IMR-90 (cell line): ENCODE data around the gene CTNNA2. TPM values are rescaled to one million over a fixed set of nuclear protein-coding genes. Genes with fewer than 3 reads are reported as not detected.
A peak's percentile ranks its signal among the peaks of the same experiment; 100 is the strongest.

Experiments
- ATAC-seq: fragments of 200-7000 bp; cut with Tn5 transposase; 2 replicates; pipeline ENCODE4 v1.9.1; 2020; ENCODE audit warnings: low read depth, mild to moderate bottlenecking, moderate library complexity
- BruUV-seq: library from RNA; stranded (reverse); fragments of 400-500 nt; replicated peaks from 2 replicates; lab custom pipeline; 2021; lab: Mats Ljungman, UMichigan
- CTCF ChIA-PET: fragments of 300-600 bp; formaldehyde crosslinking; extraction: SDS; loops from one replicate; lab custom pipeline; 2021; ENCODE audit warnings: antibody characterized with exemption; lab: Yijun Ruan, JAX
- POLR2A ChIA-PET: fragments of 300-600 bp; sonication (Branson Sonifier 250); formaldehyde crosslinking; loops from one replicate; lab custom pipeline; 2022; ENCODE audit warnings: antibody characterized with exemption; ENCODE audit not compliant: unreplicated experiment; lab: Charles Lee
- DNase-seq: peaks from one replicate; pipeline ENCODE4 v3.0.0; 2013
- H2AFZ ChIP-seq: replicated peaks from 2 replicates; pipeline ENCODE3; 2013; ENCODE audit warnings: low read length, mild to moderate bottlenecking; ENCODE audit not compliant: poor library complexity
- H2AK5ac ChIP-seq: 2 replicates; pipeline ENCODE4 v1.6.1; 2013; ENCODE audit warnings: low read depth, low read length, inconsistent platforms
- H2AK9ac ChIP-seq: replicated peaks from 2 replicates; pipeline ENCODE3; 2013; ENCODE audit warnings: mild to moderate bottlenecking, low read depth, low read length, moderate library complexity; ENCODE audit not compliant: poor library complexity
- H2BK120ac ChIP-seq: 2 replicates; pipeline ENCODE4 v1.6.1; 2013; ENCODE audit warnings: low read depth, low read length, inconsistent platforms
- H2BK15ac ChIP-seq: 3 replicates; pipeline ENCODE4 v1.6.1; 2013; ENCODE audit warnings: low read depth, low read length, inconsistent platforms
- H2BK20ac ChIP-seq: 2 replicates; pipeline ENCODE4 v1.6.1; 2013; ENCODE audit warnings: low read depth, mild to moderate bottlenecking, inconsistent platforms, low read length, moderate library complexity
- H2BK5ac ChIP-seq: 2 replicates; pipeline ENCODE4 v1.6.1; 2013; ENCODE audit warnings: mild to moderate bottlenecking, low read depth, low read length, inconsistent platforms; ENCODE audit not compliant: poor library complexity, severe bottlenecking
- H3K14ac ChIP-seq: replicated peaks from 2 replicates; pipeline ENCODE4 v1.6.1; 2013; ENCODE audit warnings: low read depth, low read length, inconsistent platforms
- H3K18ac ChIP-seq: 2 replicates; pipeline ENCODE4 v1.6.1; 2013; ENCODE audit warnings: low read depth, low read length, control low read depth
- H3K23ac ChIP-seq: 2 replicates; pipeline ENCODE4 v1.6.1; 2013; ENCODE audit warnings: low read depth, low read length, inconsistent platforms
- H3K27ac ChIP-seq: 2 replicates; pipeline ENCODE4 v1.5.1; 2013; ENCODE audit warnings: mild to moderate bottlenecking, control low read depth, low read length; ENCODE audit not compliant: insufficient read depth
- H3K27me3 ChIP-seq: 2 replicates; pipeline ENCODE4 v1.6.1; 2013; ENCODE audit warnings: low read length; ENCODE audit not compliant: control insufficient read depth, insufficient read depth
- H3K36me3 ChIP-seq: 2 replicates; pipeline ENCODE4 v1.6.1; 2013; ENCODE audit warnings: low read length, mixed read lengths; ENCODE audit not compliant: control insufficient read depth, insufficient read depth
- H3K4ac ChIP-seq: 2 replicates; pipeline ENCODE4 v1.6.1; 2013; ENCODE audit warnings: low read depth, low read length, inconsistent platforms
- H3K4me1 ChIP-seq: 2 replicates; pipeline ENCODE4 v1.6.1; 2013; ENCODE audit warnings: low read length, mixed read lengths; ENCODE audit not compliant: control insufficient read depth, insufficient read depth
- H3K4me2 ChIP-seq: 2 replicates; pipeline ENCODE4 v1.6.1; 2013; ENCODE audit warnings: low read depth, mild to moderate bottlenecking, control low read depth, low read length, moderate library complexity
- H3K4me3 ChIP-seq: 2 replicates; pipeline ENCODE4 v1.5.1; 2013; ENCODE audit warnings: low read depth, mild to moderate bottlenecking, control low read depth, low read length, moderate library complexity; ENCODE audit not compliant: insufficient read depth
- H3K56ac ChIP-seq: 2 replicates; pipeline ENCODE4 v1.6.1; 2013; ENCODE audit warnings: low read length, inconsistent platforms; ENCODE audit not compliant: insufficient read depth; ENCODE audit errors: extremely low read depth
- H3K79me1 ChIP-seq, 2 experiments: 2 replicates each; pipeline ENCODE4 v1.6.1; 2013; ENCODE audit warnings: low read length in 2 of 2, inconsistent platforms in 1 of 2, low read depth in 1 of 2
- H3K9ac ChIP-seq: 2 replicates; pipeline ENCODE4 v1.6.1; 2013; ENCODE audit warnings: low read depth, low read length, control low read depth
- H3K9me1 ChIP-seq: 2 replicates; pipeline ENCODE4 v1.6.1; 2013; ENCODE audit warnings: low read length, inconsistent platforms; ENCODE audit not compliant: insufficient read depth
- H3K9me3 ChIP-seq: 2 replicates; pipeline ENCODE4 v1.6.1; 2013; ENCODE audit warnings: low read length; ENCODE audit not compliant: control insufficient read depth, insufficient read depth
- H4K20me1 ChIP-seq: 2 replicates; pipeline ENCODE4 v1.6.1; 2013; ENCODE audit warnings: low read length, inconsistent platforms; ENCODE audit not compliant: insufficient read depth
- H4K5ac ChIP-seq: 2 replicates; pipeline ENCODE4 v1.6.1; 2013; ENCODE audit warnings: mild to moderate bottlenecking, low read depth, low read length, control low read depth
- H4K8ac ChIP-seq, 2 experiments: 2 replicates each; pipeline ENCODE4 v1.6.1; 2013; ENCODE audit warnings: low read depth in 2 of 2, low read length in 2 of 2, control low read depth in 1 of 2, inconsistent platforms in 1 of 2
- H4K91ac ChIP-seq: 2 replicates; pipeline ENCODE4 v1.6.1; 2013; ENCODE audit warnings: low read depth, low read length, inconsistent platforms; ENCODE audit not compliant: insufficient read depth
- BHLHE40 ChIP-seq: fragments of 150-350 bp; IDR thresholded peaks from 2 replicates; pipeline ENCODE4 v1.6.1; 2016; ENCODE audit warnings: mild to moderate bottlenecking, low read depth, low read length
- SMC3 ChIP-seq: fragments of 150-350 bp; IDR thresholded peaks from 2 replicates; pipeline ENCODE4 v1.6.1; 2016; ENCODE audit warnings: low read depth, mild to moderate bottlenecking, antibody characterized with exemption, low read length, moderate library complexity
- dilution Hi-C: fragments of 300-500 bp; cut with HindIII; formaldehyde crosslinking; loops from one replicate; pipeline ENCODE4 v1.14.3; 2018; ENCODE audit warnings: low sequenced_read_pairs; ENCODE audit not compliant: unreplicated experiment
- in situ Hi-C: fragments of 300-500 bp; cut with MboI; formaldehyde crosslinking; loops from 3 replicates; pipeline ENCODE4 v1.14.3; 2019; ENCODE audit warnings: low sequenced_read_pairs, inconsistent platforms, mixed read lengths
- intact Hi-C: fragments of 100-400 bp; cut with micrococcal nuclease; formaldehyde crosslinking; loops from 2 replicates; pipeline ENCODE4 v1.10.0; 2022
- polyA plus RNA-seq, 3 experiments: library from polyadenylated mRNA; depleted of rRNA; stranded (reverse); fragments of >200 nt; gene quantifications; 2 replicates each; pipeline ENCODE4 v1.2.3, GENCODE V29; 2012; ENCODE audit warnings: low replicate concordance in 1 of 3
- total RNA-seq: library from RNA; depleted of rRNA; stranded (reverse); fragments of >200 nt; gene quantifications from 2 replicates; pipeline ENCODE4 v1.2.3, GENCODE V29; 2012
- TF ChIP-seq, protein P1 (sequence below): fragments of 150-350 bp; IDR thresholded peaks from 2 replicates; pipeline ENCODE4 v1.6.1; 2017; ENCODE audit warnings: mild to moderate bottlenecking, antibody characterized with exemption, low read length, low read depth

The CTNNA2 gene
- total and polyA plus RNA-seq, 2 of the 4 experiments (the other 2 are of a cell fraction): not detected

DNA sequence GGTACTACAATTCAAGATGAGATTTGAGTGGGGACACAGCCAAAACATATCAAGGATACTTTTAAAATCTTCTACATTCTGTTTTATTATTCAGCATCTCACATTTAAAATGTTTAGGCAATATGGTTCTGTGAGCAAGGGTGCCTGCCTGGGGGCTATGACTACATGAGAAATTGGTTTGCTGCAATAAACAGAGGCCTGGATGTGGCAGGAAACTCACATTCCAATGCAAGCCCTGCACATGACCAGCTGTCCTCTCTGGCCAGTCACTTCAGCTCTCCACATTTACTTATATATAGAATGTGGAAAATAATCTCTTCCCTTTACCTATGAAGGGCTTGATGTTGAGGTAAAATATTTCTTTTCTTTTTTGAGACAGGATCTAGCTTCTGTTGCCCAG lies 598.3 kb downstream of the CTNNA2 start:
- no peak overlapping the region for H4K8ac ChIP-seq
- H2BK15ac ChIP-seq: no peak overlapping the region
- no peak overlapping the region for H3K18ac ChIP-seq
- H3K14ac ChIP-seq: no peak overlapping the region
- ChIA-PET POLR2A (no interaction called here), CTCF (no interaction called here)
- H3K4ac ChIP-seq: no peak overlapping the region
- ATAC-seq (peak; percentile 80), DNase-seq (peak; percentile 66)
- H3K56ac ChIP-seq: no peak overlapping the region
- peak overlapping the region; percentile 19; the same call in 1 of the 2 replicates for H2BK120ac ChIP-seq
- BruUV-seq: no TSS peak
- H4K91ac ChIP-seq: no peak overlapping the region
- peaks cover 3% of the 10 kb centered on the region; the same call in 1 of the 2 replicates for H3K4me1 ChIP-seq
- H3K23ac ChIP-seq: no peak overlapping the region
- intact Hi-C loops (no loop called here), in situ Hi-C loops (no loop called here), dilution Hi-C loops (no loop called here)
- no peaks in the 10 kb centered on the region for H3K27me3 ChIP-seq
- no peaks in the 10 kb centered on the region for H4K20me1 ChIP-seq
- no peak overlapping the region for H3K27ac ChIP-seq
- no peak overlapping the region for H2AK5ac ChIP-seq
- no peak overlapping the region for H2AK9ac ChIP-seq
- TF ChIP-seq SMC3: no peak
- peak; percentile 88; the same call in 1 of the 2 replicates for TF ChIP-seq BHLHE40
- TF ChIP-seq, protein P1, sequence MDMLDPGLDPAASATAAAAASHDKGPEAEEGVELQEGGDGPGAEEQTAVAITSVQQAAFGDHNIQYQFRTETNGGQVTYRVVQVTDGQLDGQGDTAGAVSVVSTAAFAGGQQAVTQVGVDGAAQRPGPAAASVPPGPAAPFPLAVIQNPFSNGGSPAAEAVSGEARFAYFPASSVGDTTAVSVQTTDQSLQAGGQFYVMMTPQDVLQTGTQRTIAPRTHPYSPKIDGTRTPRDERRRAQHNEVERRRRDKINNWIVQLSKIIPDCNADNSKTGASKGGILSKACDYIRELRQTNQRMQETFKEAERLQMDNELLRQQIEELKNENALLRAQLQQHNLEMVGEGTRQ: 0 out of 2 replicates have a peak, but pooled peaks have one; percentile 13
- H4K5ac ChIP-seq: no peak overlapping the region
- H3K9me1 ChIP-seq: peaks cover 4% of the 10 kb centered on the region; the same call in 1 of the 2 replicates
- no peak overlapping the region for H3K4me3 ChIP-seq
- H3K79me1 ChIP-seq: no peaks in the 10 kb centered on the region
- no peaks in the 10 kb centered on the region for H3K36me3 ChIP-seq
- no peak overlapping the region for H3K4me2 ChIP-seq
- no peak overlapping the region for H2AFZ ChIP-seq
- 0 out of 2 replicates have a peak overlapping the region, but pooled peaks have one; percentile 9 for H2BK20ac ChIP-seq
- H3K9ac ChIP-seq: no peak overlapping the region
- peak overlapping the region; percentile 2 for H2BK5ac ChIP-seq
- no peaks in the 10 kb centered on the region; the same call in 1 of the 2 replicates for H3K9me3 ChIP-seq
